G401.6 (cell line): ENCODE results near the gene ABCB8.
"Not testable (repeated sequence)": the region's sequence is repeated elsewhere in the genome, so short reads cannot be mapped to it uniquely, and the experiment has no call there.

Source experiments
- FAIRE-seq: peaks from 2 replicates; lab custom pipeline; 2012; peaks lifted over from hg19 to GRCh38; lab: Jason Lieb, UNC

ABCB8 gene

DNA sequence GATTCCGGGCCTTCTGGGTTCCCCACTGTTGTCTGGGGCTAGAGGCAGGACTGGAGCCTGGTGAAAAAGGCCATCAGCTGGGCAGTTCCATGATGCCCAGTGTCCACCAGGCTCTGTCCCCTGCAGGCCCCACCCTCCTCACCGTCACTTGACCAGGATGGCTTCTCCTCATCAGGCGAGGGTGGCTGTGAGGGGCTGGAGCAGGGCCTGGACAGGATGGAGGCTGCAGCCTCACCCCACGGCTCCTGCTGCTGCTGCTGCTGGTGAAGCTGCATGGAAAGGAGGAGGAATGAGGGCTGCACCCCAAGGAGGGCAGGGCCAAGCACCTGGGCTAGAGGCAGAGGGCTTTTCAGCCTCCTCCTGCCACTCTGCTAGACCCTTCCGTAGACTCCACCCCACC is 12.3 kb upstream of the ABCB8 start:
- no peak for FAIRE-seq

DNA sequence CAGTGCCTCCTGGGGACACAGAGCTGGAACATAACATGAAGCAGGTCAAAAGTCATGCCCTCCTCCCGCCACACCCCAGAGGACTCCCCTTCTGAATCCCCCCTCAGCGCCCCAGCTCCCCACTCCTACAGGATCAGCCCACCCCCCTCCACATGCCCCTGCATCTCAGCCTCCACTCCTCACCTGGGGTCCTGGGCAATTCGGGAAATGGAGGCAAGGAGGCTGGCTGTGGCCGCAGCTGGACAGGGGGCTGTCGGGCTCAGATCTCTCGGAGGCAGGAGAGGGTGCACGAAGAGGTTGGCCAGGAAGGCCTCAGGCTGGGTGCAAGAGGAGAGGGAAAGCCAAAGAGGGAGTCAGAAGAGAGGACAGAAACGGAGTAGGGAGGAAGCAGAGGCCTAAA is 11.7 kb upstream of the ABCB8 start:
- no peak for FAIRE-seq

DNA sequence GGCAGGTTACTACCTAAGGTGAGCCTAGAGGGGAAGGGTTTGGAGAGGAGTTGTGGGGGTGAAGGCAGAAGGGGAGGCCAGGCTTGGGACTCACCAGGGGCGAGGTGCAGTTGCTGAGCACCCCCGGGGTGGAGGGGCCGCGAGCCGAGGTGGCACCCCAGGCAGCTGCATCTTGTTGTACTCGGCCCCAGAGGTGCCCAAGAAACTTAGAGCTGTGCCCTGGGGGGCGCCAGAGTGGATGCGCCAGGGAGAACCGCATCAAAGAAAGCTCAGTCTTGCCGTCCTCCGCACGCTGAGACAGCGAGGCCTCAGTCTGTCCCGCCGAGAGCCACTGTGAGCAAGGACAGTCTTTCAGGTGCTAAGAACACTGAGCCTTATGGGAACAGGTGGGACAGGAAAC is 11.3 kb upstream of the ABCB8 start:
- FAIRE-seq: no peak

DNA sequence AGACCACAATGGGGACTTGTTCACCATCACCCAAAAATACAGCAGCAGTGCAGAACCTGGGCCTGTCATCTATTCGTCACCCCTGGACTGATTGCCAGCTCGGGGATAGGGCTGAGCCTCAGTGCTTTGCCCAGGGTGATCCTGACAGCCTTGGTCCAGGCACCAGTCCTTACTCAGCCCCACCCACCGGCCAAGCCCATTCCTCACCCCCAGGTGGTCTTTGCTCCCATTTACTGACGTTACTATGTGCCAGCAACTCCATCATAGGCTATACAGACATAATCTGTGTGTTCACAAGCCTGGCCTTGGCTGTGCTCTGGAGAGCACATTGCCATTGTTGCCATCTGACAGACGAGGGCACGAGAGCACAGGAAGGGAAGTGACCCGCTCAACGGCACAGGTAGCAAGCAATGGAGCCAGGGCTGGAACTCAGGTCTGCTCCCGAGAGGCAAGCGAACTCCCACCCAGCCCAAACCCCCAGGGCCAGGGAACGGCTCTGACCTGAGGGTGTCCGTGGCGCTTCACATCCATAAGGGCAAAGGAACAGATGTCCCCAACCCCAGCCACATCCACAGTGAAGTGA is 10.8 kb upstream of the ABCB8 start:
- no peak for FAIRE-seq

DNA sequence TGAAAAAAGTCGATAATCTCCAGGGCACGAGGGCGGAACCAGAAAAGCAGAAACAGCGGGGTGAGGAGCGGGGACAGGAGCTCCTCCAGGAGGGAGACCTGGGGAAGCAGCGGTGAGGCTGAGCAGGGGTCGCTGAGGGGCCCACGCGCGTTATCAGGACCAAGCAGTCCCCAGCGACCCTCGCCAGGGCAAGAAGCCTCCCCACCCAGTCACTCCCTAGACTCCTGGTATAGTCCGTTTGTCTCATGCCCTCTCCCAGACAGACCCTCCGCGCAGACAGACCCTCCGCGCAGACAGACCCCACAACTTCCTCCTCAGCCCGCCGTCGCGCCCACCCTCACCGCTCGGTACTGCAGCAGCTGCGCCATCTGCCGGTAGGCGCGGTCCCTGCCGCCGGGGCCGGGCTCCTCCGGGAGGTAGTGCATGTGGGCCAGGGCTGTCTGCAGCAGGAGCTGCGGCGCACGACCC is 10.3 kb upstream of the ABCB8 start:
- FAIRE-seq: no peak

DNA sequence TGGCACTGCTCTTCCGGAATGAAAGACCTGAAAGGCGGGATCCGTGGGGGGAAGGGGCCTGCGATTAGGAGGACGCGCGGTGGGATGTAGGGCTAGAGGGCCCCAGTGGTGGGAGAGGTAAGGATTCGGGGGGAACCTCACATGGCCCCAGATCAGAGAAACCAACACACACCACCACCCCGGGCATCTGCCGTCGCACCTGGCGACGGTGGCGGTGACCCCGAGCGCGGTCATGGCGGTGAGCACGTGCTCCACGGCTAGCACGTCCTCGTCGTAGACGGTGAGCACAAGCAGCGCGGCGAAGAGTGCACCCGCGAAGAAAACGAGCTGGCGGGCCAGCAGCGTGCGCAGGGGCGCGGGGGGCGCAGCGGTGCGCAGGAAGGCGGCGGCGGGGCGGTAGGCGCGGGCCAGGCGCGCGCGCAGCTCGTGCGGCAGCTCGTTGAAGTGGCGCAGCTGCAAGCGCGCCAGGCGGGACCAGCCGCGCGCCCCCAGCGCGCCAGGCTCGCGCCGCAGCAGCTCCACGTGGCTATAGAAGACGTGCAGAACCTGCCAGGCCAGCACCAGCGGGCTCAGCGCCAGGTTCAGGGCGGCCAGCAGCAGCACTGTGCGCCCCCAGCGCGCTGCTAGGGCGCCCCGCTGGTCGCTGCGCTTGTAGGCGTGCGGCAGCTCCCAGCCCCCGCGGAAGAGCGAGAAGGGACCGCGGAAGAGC is 9.7 kb upstream of the ABCB8 start:
- FAIRE-seq: no peak

DNA sequence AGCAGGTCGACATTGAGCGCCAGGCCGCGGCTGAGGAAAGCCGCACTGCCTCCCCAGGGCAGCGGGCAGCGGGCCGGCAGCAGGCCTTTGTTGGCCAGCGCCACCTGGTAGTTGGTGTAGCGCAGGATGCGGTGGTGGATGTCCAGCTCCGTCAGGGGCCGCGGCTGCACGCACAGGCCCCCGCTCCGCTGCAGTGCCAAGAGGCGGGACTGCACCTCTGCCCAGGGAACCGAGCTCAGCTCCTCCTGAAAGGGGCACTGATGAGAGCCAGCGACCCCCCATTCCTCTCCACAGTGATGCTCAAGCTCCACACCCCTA is 9.2 kb upstream of the ABCB8 start:
- FAIRE-seq: no peak

DNA sequence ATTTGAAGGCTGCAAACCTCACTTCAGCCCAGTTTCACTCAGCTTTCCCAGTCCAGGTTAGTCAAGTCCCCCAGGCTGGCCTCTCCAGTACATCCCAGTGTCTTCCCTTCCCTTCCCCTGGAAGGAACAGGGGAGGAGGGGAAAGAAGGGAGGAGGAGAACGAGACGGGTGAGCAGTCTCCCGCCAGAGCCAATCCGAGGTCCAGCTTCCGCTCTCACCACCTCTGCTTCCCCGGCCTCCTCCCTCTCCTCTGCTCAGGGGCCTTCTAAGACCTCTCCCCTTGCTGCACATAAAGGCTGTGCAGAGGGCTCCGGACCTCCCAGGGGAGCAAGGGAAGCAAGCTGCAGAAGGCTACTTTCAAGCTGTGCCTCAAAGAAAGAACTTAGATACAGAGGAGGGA is 8.0 kb upstream of the ABCB8 start:
- FAIRE-seq: no peak

DNA sequence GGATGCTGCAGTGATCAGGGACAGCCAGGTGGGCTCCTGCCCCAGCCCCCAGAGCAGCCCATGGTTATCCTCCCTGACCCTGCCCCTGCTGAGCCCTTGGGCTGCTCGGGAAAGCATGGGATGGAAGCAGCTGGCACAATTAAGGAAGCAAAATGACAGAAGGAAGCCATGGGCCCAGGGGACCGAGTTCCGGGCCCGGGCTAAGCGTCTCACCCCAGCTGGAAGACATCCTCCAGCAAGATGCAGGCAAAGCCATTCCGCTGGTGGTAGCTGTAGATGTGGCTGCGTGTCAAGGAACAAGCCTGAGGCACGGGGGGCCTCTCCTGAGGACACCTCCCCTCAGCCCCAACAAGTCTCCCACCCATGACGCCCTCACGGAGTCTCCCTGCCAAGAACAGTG is 5.0 kb upstream of the ABCB8 start:
- FAIRE-seq: no peak

DNA sequence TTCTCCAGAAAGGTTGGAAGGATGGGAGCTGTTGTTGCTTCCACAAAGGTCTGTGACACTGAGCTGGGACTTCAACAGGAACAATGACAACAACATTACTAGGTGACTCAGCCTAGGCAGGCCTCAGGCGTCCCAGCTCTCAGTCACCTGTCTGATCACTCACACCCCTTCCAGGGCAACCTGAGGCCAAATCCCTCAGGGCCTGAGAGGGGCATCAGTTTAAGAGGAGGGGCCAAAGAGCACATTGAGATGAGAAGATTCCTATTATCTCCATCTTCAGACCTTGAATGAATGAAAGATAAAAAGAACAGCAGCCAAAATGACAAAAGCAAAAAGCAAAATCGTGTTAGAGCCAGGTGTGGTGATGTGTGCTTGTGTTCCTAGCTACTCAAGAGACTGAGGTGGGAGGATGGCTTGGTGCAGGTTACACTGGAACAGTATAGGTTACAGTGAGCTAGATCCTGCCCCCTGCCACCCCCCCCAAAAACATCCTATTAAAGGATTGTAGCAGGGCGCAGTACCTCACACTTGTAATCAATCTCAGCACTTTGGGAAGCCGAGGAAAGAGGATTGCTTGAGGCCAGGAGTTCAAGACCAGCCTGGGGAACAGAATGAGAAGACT is 3.7 kb upstream of the ABCB8 start, which contains the start of gene ATG9B:
Gene ATG9B, minus strand, starts transcription at position 60 of the 622 bp plus-strand sequence. CDS start 71 bp downstream, outside the sequence.
- no peak for FAIRE-seq

DNA sequence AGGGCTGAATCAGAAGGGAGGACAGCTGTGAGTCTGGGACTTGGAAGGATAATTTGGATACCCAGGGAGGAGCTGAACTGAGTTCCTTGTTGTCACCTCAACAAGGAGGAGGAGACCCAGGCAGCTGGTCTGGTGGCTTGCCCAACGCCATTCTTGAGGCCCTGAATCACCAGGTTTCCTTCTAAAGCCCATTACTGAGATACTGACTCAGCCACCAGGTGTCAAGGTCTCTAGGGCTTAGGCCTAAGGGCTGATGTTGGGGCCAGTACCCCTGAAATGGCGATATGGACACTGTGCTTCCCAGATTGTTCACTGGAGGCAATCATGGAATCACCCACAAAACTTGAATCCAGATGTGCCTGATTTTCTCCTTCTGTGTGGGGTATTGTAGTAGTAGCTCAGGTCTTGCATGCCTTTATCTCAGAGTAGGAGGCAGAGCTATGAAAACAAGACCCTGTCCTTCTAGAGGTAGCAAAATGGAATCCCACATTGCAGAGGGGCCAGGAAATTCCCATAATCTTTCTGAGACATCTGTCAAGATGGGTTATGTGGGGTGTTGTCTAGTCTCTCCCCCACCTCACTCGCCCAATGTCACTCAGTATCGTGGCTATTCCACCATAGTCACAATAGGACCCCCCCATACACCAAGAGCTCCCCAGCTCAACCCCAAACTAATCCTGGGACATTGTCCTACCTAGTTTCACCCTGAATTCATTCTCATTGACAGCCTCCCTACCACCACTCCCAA is 2.2 kb upstream of the ABCB8 start:
- FAIRE-seq: no peak

DNA sequence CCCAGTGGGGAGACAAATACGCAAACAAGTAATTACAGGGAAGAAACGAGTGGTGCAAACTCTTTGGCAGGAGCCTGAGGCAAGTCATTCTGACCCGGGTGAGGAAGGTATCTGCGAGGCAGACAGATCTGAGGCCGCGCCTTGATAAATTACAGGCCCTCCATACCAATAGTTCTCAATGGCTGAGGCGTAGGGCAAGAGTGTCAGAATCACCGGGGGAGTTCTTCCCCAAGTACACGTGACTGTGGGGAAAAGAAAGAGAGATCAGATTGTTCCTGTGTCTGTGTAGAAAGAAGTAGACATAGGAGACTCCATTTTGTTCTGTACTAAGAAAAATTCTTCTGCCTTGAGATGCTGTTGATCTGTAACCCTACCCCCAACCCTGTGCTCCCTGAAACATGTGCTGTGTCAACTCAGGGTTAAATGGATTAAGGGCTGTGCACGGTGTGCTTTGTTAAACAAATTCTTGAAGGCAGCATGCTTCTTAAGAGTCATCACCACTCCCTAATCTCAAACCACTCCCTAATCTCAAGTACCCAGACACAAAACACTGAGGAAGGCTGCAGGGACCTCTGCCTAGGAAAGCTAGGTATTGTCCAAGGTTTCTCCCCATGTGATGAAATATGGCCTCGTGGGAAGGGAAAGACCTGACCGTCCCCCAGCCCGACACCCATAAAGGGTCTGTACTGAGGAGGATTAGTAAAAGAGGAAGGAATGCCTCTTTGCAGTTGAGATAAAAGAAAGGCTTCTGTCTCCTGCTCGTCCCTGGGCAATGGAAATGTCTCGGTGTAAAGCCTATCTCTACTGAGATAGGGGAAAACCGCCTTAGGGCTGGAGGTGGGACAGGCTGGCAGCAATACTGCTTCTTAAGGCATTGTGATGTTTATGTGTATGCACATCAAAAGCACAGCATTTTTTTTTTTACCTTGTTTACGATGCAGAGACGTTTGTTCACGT is 1.2 kb upstream of the ABCB8 start:
- not testable (repeated sequence) for FAIRE-seq

DNA sequence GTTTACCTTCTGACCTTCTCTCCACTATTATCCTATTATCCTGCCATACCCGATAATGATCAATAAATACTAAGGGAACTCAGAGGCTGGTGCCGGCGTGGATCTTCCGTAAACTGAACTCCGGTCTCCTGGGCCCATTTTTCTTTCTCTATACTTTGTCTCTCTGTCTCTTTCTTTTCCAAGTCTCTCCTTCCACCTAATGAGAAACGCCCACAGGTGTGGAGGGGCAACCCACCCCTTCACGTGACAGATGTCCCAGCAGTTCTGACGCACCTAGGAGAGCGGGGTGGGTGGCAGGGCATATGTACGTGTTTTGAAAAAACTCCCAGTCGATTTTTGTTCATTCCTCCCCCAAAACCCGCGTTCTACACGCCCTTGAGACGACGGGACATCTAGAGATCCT is 521 bp upstream of the ABCB8 start:
- FAIRE-seq: not testable (repeated sequence)

DNA sequence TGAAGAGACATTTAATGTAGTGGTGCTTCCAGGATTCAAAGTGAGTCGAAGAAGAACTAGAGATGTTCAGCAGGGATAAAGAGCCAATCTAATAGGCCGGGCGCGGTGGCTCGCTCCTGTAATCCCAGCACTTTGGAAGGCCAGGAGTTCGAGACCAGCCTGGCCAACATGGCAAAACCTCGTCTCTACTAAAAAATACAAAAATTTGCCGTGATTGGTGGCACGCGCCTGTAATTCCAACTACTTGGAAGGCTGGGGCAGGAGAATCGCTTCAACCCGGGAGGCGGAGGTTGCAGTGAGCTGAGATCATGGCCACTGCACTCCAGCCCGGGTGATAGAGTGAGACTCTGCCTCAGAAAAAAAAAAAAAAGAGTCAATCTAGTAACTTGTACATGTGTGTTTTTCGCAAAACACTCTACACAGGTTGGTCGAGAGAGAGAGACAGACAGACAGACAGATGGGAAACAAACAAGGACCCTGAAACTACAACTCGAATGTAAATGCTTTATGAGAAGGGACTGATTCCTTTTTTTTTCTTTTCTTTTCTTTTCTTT is 775 bp downstream of the ABCB8 start:
- no peak for FAIRE-seq

DNA sequence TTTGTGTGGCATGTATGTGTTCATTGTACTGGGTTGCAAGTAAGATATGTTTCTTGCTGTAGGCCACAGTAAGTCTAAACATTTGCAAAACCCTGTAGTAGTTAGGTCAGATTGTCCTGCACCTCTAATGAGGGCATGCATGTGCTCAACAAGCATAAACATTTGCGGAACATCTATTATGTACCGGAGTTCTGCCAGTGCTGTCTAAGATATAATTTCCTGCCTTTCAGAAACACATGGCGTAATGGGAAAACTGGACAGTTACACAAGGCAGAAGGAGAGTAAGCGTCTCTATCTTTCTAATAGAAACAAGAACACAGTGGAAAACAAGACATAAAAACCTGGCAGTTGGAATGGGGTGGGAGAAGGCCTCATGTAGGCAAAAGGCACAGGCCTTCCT is 2.8 kb downstream of the ABCB8 start:
- FAIRE-seq: no peak

DNA sequence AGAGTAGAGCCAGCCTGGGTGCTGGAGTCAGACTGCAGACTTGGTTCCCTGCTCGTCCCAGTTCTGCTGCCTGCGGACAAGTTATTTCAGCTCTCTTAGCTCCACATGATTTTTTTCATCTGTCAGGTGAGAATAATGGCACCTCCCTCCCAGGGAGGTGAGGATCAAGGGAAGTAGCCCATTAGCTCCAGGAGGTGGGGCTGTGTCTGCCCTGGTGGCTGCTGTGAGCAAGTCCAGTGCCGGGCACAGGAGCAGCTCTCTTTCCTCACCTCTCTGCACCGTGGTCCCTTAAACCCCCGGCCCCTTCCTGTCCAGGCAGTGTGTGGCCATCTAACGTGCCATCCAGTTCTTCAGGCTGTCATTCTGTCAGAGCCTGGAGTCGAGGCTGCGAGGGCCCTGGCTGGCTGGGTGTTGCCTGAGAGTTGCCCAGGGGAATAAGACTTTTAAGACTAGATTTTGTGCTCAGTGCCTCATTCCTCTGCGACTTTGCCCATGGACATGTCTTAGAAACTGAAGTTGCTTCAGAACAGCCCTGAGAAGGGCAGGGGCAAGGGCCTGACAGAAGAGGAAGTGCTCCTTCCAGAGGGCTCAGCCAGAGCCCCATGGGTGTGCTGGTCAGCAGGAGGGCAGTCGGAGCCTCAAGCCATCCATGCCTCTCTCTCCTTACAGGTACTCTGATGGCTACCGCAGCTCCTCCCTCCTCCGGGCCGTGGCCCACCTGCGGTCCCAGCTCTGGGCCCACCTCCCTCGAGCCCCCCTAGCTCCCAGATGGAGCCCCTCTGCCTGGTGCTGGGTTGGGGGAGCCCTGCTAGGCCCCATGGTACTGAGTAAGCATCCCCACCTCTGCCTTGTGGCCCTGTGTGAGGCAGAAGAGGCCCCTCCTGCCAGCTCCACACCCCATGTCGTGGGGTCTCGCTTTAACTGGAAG is 5.0 kb downstream of the ABCB8 start:
- no peak for FAIRE-seq

DNA sequence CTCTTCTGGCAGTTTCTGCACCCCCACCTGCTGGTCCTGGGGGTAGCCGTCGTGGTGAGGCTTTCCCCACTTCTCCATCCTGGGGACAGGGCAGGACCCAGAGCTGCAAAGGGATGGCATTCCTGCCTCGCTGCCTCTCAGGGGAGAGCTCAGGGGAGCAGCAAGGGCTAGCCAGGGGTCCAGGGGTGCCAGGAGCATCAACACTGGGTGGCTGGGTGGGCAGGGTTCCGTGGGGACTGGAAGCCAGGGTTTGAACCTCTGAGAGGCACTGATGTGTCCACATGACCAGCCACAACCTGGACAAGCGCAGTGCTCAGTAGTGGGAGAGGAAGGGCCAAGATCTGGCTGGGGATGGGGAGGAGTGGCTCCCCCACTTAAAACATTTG is 5.6 kb downstream of the ABCB8 start:
- FAIRE-seq: no peak

DNA sequence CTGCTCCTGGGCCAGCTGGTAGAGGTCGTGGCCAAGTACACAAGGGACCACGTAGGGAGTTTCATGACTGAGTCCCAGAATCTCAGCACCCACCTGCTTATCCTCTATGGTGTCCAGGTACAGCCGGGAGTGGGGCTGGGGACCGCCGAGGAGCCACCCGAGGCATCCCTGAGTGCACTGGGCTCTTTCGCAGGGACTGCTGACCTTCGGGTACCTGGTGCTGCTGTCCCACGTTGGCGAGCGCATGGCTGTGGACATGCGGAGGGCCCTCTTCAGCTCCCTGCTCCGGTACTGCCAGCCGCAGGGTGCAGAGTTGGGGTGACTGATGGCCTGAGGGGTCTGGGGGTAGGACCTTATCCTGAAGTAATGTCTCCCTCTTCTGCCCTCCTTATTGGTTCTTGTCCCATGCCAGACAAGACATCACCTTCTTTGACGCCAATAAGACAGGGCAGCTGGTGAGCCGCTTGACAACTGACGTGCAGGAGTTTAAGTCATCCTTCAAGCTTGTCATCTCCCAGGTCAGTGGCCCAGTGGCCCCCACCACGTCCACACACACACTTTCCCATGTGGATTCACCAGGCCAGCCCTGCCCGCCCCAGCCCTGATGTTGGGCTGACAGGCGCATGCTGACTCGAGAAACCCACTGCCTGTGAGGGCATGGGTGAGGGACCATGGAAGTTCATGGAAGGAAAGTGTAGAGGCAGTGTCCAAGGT is 6.2 kb downstream of the ABCB8 start:
- FAIRE-seq: no peak

DNA sequence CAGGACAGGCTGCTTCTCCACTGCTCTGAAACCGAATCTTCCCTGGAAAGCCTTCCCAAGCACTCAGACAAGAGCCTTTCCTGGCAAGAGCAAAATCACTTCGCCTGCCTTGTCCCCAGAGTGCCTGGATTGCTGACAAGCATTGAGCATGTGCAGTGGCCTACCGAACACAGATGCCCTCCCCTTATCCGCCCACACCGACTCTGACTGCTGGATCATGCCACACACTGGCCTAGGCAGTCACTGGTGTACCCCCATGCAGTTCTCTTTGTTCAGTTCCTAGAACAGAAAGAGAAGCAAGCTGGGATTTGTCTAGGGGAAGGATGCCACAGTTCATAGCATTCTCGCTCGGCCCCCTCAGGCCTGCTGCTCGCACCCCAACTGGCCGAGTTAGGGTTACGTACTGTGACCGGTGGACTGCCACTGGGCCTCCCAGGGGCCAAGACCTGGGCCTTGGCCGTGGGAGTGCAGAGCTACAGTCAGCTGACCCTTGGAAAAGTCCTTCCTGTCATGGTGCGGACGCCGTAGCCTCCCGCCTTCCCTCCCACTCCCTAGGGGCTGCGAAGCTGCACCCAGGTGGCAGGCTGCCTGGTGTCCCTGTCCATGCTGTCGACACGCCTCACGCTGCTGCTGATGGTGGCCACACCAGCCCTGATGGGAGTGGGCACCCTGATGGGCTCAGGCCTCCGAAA is 6.9 kb downstream of the ABCB8 start:
- no peak for FAIRE-seq
